HCT116 (cell line): ENCODE measurements around the gene RXRA. TPM values are rescaled to one million over a fixed set of nuclear protein-coding genes. Genes with fewer than 3 reads are reported as not detected.

Source experiments
- ATAC-seq: fragments of 200-7000 bp; cut with Tn5 transposase; 2 replicates; pipeline ENCODE4 v1.9.1; 2020; ENCODE audit warnings: mild to moderate bottlenecking, moderate library complexity
- BruUV-seq: library from RNA; stranded (reverse); fragments of 400-500 nt; replicated peaks from 2 replicates; lab custom pipeline; 2021; lab: Mats Ljungman, UMichigan
- CTCF ChIA-PET: fragments of 300-600 bp; sonication (Branson Sonifier 250); formaldehyde crosslinking; loops from one replicate; lab custom pipeline; 2021; ENCODE audit warnings: antibody characterized with exemption; lab: Charles Lee
- POLR2A ChIA-PET: fragments of 300-600, 350-600 bp; sonication (Branson Sonifier 250); formaldehyde crosslinking; loops from one replicate; lab custom pipeline; 2021; ENCODE audit warnings: antibody characterized with exemption; lab: Charles Lee
- RAD21 ChIA-PET, 2 experiments: fragments of 300-600 bp; sonication (Branson Sonifier 250); formaldehyde crosslinking; loops; one replicate each; lab custom pipeline; 2023; ENCODE audit warnings: low total read pairs in 2 of 2; ENCODE audit not compliant: uncharacterized antibody in 2 of 2, unreplicated experiment in 2 of 2, low non-redundant PET in 1 of 2; lab: Charles Lee
- DNase-seq: peaks from one replicate; pipeline ENCODE4 v3.0.0-alpha.2; 2010; ENCODE audit warnings: low read depth, low spot score
- H2AFZ ChIP-seq: fragments of 200-600 bp; shearing (Covaris generic), sonication (generic); 2 replicates; pipeline ENCODE4 v1.6.1; 2017; ENCODE audit warnings: low read depth, mixed run types, mixed read lengths, antibody characterized with exemption, low read length; ENCODE audit not compliant: poor library complexity, severe bottlenecking
- H3K27ac ChIP-seq: 2 replicates; pipeline ENCODE4 v1.5.1; 2012; ENCODE audit warnings: low read depth, low read length
- H3K27me3 ChIP-seq: fragments of 200-600 bp; sonication (generic); 2 replicates; pipeline ENCODE4 v1.6.1; 2016; ENCODE audit warnings: mixed run types, low read length, mixed read lengths; ENCODE audit not compliant: insufficient read depth
- H3K36me3 ChIP-seq, 2 experiments: fragments of 200-500 bp in 1 of 2; fragments of 200-600 bp in 1 of 2; sonication (Bioruptor generic) in 1 of 2; sonication (generic) in 1 of 2; 2 replicates each; pipeline versions ENCODE4 v1.5.1 to v1.6.1; 2014 to 2016; ENCODE audit warnings: low read length in 2 of 2, inconsistent platforms in 1 of 2, mixed read lengths in 1 of 2, mixed run types in 1 of 2; ENCODE audit not compliant: insufficient read depth in 2 of 2, control insufficient read depth in 1 of 2
- H3K4me1 ChIP-seq, 2 experiments: fragments of 200-600 bp in 1 of 2; sonication (generic) in 1 of 2; 2 replicates each; pipeline versions ENCODE4 v1.5.1 to v1.6.1; 2012 to 2017; ENCODE audit warnings: low read length in 2 of 2, inconsistent platforms in 1 of 2, mild to moderate bottlenecking in 1 of 2, mixed read lengths in 1 of 2, mixed run types in 1 of 2, moderate library complexity in 1 of 2; ENCODE audit not compliant: insufficient read depth in 2 of 2, control insufficient read depth in 1 of 2
- H3K4me2 ChIP-seq: fragments of 200-600 bp; sonication (generic); 2 replicates; pipeline ENCODE4 v1.6.1; 2017; ENCODE audit warnings: mixed run types, low read length, mixed read lengths
- H3K4me3 ChIP-seq, 2 experiments: fragments of 200-600 bp in 1 of 2; sonication (generic) in 1 of 2; replicated peaks in 1 of 2; 2 replicates each; pipeline ENCODE4 v1.5.1; 2011 to 2016; ENCODE audit warnings: low read length in 2 of 2, control low read depth in 1 of 2, low read depth in 1 of 2, mild to moderate bottlenecking in 1 of 2, mixed read lengths in 1 of 2, mixed run types in 1 of 2
- H3K79me2 ChIP-seq: fragments of 200-600 bp; sonication (generic); 2 replicates; pipeline ENCODE4 v1.6.1; 2017; ENCODE audit warnings: mild to moderate bottlenecking, mixed run types, low read length, moderate library complexity, mixed read lengths; ENCODE audit not compliant: insufficient read depth
- H3K9ac ChIP-seq: fragments of 200-600 bp; sonication (generic); 2 replicates; pipeline ENCODE4 v1.6.1; 2016; ENCODE audit warnings: low read length, mixed read lengths
- H3K9me2 ChIP-seq: fragments of 200-600 bp; sonication (generic), shearing (Covaris generic); 2 replicates; pipeline ENCODE4 v1.6.1; 2017; ENCODE audit warnings: mixed run types, mild to moderate bottlenecking, moderate library complexity; ENCODE audit not compliant: insufficient read depth
- H3K9me3 ChIP-seq, 2 experiments: fragments of 200-500 bp in 1 of 2; fragments of 200-600 bp in 1 of 2; sonication (Bioruptor generic) in 1 of 2; sonication (generic) in 1 of 2; 2 replicates each; pipeline ENCODE4 v1.6.1; 2014 to 2017; ENCODE audit warnings: low read length in 2 of 2, mixed read lengths in 2 of 2, inconsistent platforms in 1 of 2, low read depth in 1 of 2, mild to moderate bottlenecking in 1 of 2, mixed run types in 1 of 2, moderate library complexity in 1 of 2; ENCODE audit not compliant: control insufficient read depth in 1 of 2, insufficient read depth in 1 of 2
- H4K20me1 ChIP-seq: fragments of 200-600 bp; sonication (generic), shearing (Covaris generic); 2 replicates; pipeline ENCODE4 v1.6.1; 2017; ENCODE audit warnings: mixed run types, mild to moderate bottlenecking, moderate library complexity; ENCODE audit not compliant: insufficient read depth
- ATF3 ChIP-seq: IDR thresholded peaks from 2 replicates; pipeline ENCODE4 v1.6.1; 2012
- CBX3 ChIP-seq: IDR thresholded peaks from 2 replicates; pipeline ENCODE4 v1.6.1; 2012; ENCODE audit warnings: low read depth
- CEBPB ChIP-seq: IDR thresholded peaks from 2 replicates; pipeline ENCODE4 v1.6.1; 2012; ENCODE audit warnings: low read depth
- JUND ChIP-seq: IDR thresholded peaks from 2 replicates; pipeline ENCODE4 v1.6.1; 2012
- POLR2A ChIP-seq: IDR thresholded peaks from 2 replicates; pipeline ENCODE4 v1.7.0; 2011; ENCODE audit warnings: borderline replicate concordance; ENCODE audit not compliant: insufficient read depth, insufficient read length; ENCODE audit errors: extremely low read depth
- RAD21 ChIP-seq: IDR thresholded peaks from 2 replicates; pipeline ENCODE4 v1.6.1; 2012; ENCODE audit warnings: low read depth, mild to moderate bottlenecking
- ZBTB33 ChIP-seq: IDR thresholded peaks from 2 replicates; pipeline ENCODE4 v1.6.1; 2011; ENCODE audit warnings: mild to moderate bottlenecking, low read length, moderate library complexity; ENCODE audit not compliant: insufficient replicate concordance; ENCODE audit errors: extremely low read depth
- ZNF274 ChIP-seq: fragments of 200-500 bp; sonication (Bioruptor generic); IDR thresholded peaks from 2 replicates; pipeline ENCODE4 v1.6.1; 2014; ENCODE audit warnings: mild to moderate bottlenecking, low read depth, low read length, inconsistent platforms
- intact Hi-C: fragments of 100-400 bp; cut with micrococcal nuclease; formaldehyde crosslinking; loops from 2 replicates; pipeline ENCODE4 v1.10.0; 2022
- total RNA-seq: library from RNA; stranded (reverse); gene quantifications from one replicate; pipeline ENCODE4 v1.2.1, GENCODE V29; 2021; ENCODE audit not compliant: unreplicated experiment

RXRA gene
- total RNA-seq, 1 experiment from 2014 or later, result 43.9 TPM

GRCh38 chr9:134403682-134404301 lies 77.5 kb downstream of the RXRA start:
- H3K27ac ChIP-seq, result no peak overlapping the region
- peaks cover 17 to 43% of the 10 kb centered on the region in 2 experiments for H3K4me1 ChIP-seq
- ChIA-PET CTCF (no interaction called here), RAD21 (no interaction called here), POLR2A (no interaction called here)
- no peak overlapping the region for H2AFZ ChIP-seq
- H3K4me3 ChIP-seq, result no peak overlapping the region
- H3K9me3 ChIP-seq, result peaks cover 5 to 9% of the 10 kb centered on the region in 2 experiments; a peak in 2 of 4 replicates
- H3K9ac ChIP-seq, result no peak overlapping the region
- H3K4me2 ChIP-seq, result no peak overlapping the region
- H3K79me2 ChIP-seq, result peaks cover 22% of the 10 kb centered on the region; the same call in 1 of the 2 replicates
- H4K20me1 ChIP-seq, result no peaks in the 10 kb centered on the region
- no peak for ATAC-seq
- intact Hi-C loops, result no loop called here
- no peaks in the 10 kb centered on the region for H3K27me3 ChIP-seq
- DNase-seq, result no peak
- BruUV-seq, result no TSS peak
- H3K9me2 ChIP-seq, result no peaks in the 10 kb centered on the region
- peaks cover 0 to 4% of the 10 kb centered on the region in 2 experiments; a peak in 1 of 4 replicates for H3K36me3 ChIP-seq
- TF ChIP-seq ZBTB33 (no peak), POLR2A (no peak), RAD21 (no peak), ZNF274 (no peak), ATF3 (no peak), JUND (no peak), CBX3 (no peak), CEBPB (no peak)
